ENCODE data around the gene CDY2A.
"Not testable (repeated sequence)": the region's sequence is repeated elsewhere in the genome, so short reads cannot be mapped to it uniquely, and the experiment has no call there.

Gene CDY2A

GRCh38 chrY:18025487-18025886, at the start of gene CDY2A:
TSS of gene CDY2A (plus strand) at chrY:18025787. CDS start at chrY:18026115, 328 bp downstream.
- not testable (repeated sequence) for DNase-seq

- not testable (repeated sequence) for DNase-seq
These were observed 28.0 kb upstream of the CDY2A start for GRCh38 chrY:17997586-17997985.

- not testable (repeated sequence) for DNase-seq
These were observed 27.3 kb upstream of the CDY2A start for GRCh38 chrY:17998266-17998665.

GRCh38 chrY:18023897-18024296, 1.7 kb upstream of the CDY2A start:
- DNase-seq = not testable (repeated sequence)

- DNase-seq = not testable (repeated sequence)
These were observed 3.3 kb downstream of the CDY2A start for GRCh38 chrY:18028845-18029244.

GRCh38 chrY:18030178-18030577, 4.6 kb downstream of the CDY2A start:
- DNase-seq = not testable (repeated sequence)

GRCh38 chrY:18034100-18034814, 8.7 kb downstream of the CDY2A start:
- not testable (repeated sequence) for DNase-seq

GRCh38 chrY:18034864-18035263, 9.3 kb downstream of the CDY2A start:
- not testable (repeated sequence) for DNase-seq

GRCh38 chrY:18044990-18045389, 19.4 kb downstream of the CDY2A start:
- DNase-seq = not testable (repeated sequence)

GRCh38 chrY:18048149-18049040, 22.8 kb downstream of the CDY2A start:
- DNase-seq = not testable (repeated sequence)

- DNase-seq = not testable (repeated sequence)
These were observed 23.5 kb downstream of the CDY2A start for GRCh38 chrY:18049061-18049460.

GRCh38 chrY:18056473-18056872, 30.9 kb downstream of the CDY2A start:
- DNase-seq = not testable (repeated sequence)

GRCh38 chrY:18073464-18073863, 47.9 kb downstream of the CDY2A start:
- DNase-seq = not testable (repeated sequence)

All from 8988T (cell line).